GM12878 (cell line): ENCODE data around the gene IL17RC. TPM values are rescaled to one million over a fixed set of nuclear protein-coding genes. Genes with fewer than 3 reads are reported as not detected.

Experiments used
- ATAC-seq: fragments of 200-7000 bp; cut with Tn5 transposase; 3 replicates; pipeline ENCODE4 v1.9.1; 2020; ENCODE audit warnings: mild to moderate bottlenecking, moderate library complexity
- BruUV-seq: library from RNA; stranded (reverse); fragments of 400-500 nt; replicated peaks from 2 replicates; lab custom pipeline; 2021; lab: Mats Ljungman, UMichigan
- CTCF ChIA-PET: fragments of 300-600 bp; sonication (Branson Sonifier 250); formaldehyde crosslinking; extraction: SDS; loops from one replicate; lab custom pipeline; 2021; ENCODE audit warnings: inconsistent platforms; lab: Yijun Ruan, JAX
- POLR2A ChIA-PET: fragments of 350-600 bp; formaldehyde crosslinking; extraction: SDS; loops from one replicate; lab custom pipeline; 2021; ENCODE audit warnings: inconsistent platforms; lab: Charles Lee
- RAD21 ChIA-PET: fragments of 300-600 bp; sonication (Branson Sonifier 250); formaldehyde crosslinking; loops from one replicate; lab custom pipeline; 2023; ENCODE audit warnings: antibody characterized with exemption; ENCODE audit not compliant: unreplicated experiment; lab: Charles Lee
- SMC1A ChIA-PET: fragments of 300-600 bp; sonication (Branson Sonifier 250); formaldehyde crosslinking; loops from one replicate; lab custom pipeline; 2023; ENCODE audit not compliant: unreplicated experiment, uncharacterized antibody; lab: Charles Lee
- DNase-seq: peaks from one replicate; pipeline ENCODE4 v3.0.0-alpha.2; 2011; ENCODE audit warnings: low read depth, low spot score
- FAIRE-seq: peaks from 3 replicates; lab custom pipeline; 2011; peaks lifted over from hg19 to GRCh38; lab: Jason Lieb, UNC
- H2AFZ ChIP-seq: 2 replicates; pipeline ENCODE4 v1.6.0; 2011; ENCODE audit warnings: low read depth, low read length, control low read depth; ENCODE audit not compliant: control insufficient read depth
- H3K27ac ChIP-seq: 2 replicates; pipeline ENCODE4 v1.5.1; 2011; ENCODE audit warnings: control low read depth; ENCODE audit not compliant: control insufficient read depth, insufficient read depth
- H3K27me3 ChIP-seq, 2 experiments: replicated peaks in 1 of 2; 2 replicates each; pipeline versions ENCODE4 v1.6.0 to v1.6.1; 2011; ENCODE audit warnings: low read length in 1 of 2; ENCODE audit not compliant: control insufficient read depth in 2 of 2, insufficient read depth in 2 of 2
- H3K36me3 ChIP-seq, 2 experiments: 2 replicates each; pipeline ENCODE4 v1.5.1; 2011; ENCODE audit warnings: low read length in 1 of 2; ENCODE audit not compliant: control insufficient read depth in 2 of 2, insufficient read depth in 2 of 2
- H3K4me1 ChIP-seq: 2 replicates; pipeline ENCODE4 v1.6.1; 2011; ENCODE audit warnings: mild to moderate bottlenecking, low read length, moderate library complexity, mixed read lengths; ENCODE audit not compliant: control insufficient read depth, insufficient read depth
- H3K4me2 ChIP-seq: 2 replicates; pipeline ENCODE4 v1.6.0; 2011; ENCODE audit warnings: control low read depth; ENCODE audit not compliant: control insufficient read depth, insufficient read depth
- H3K4me3 ChIP-seq: fragments of 200-600 bp; sonication (generic); 2 replicates; pipeline ENCODE4 v1.5.1; 2016
- H3K79me2 ChIP-seq: 2 replicates; pipeline ENCODE4 v1.6.0; 2011; ENCODE audit warnings: low read length; ENCODE audit not compliant: control insufficient read depth, insufficient read depth
- H3K9ac ChIP-seq: 2 replicates; pipeline ENCODE4 v1.8.0; 2011; ENCODE audit warnings: low read length, control low read depth, mixed read lengths; ENCODE audit not compliant: control insufficient read depth, insufficient read depth
- H3K9me3 ChIP-seq: replicated peaks from 3 replicates; pipeline ENCODE4 v1.5.1; 2011; ENCODE audit warnings: mild to moderate bottlenecking, low read length; ENCODE audit not compliant: control insufficient read depth, insufficient read depth
- H4K20me1 ChIP-seq: 2 replicates; pipeline ENCODE4 v1.6.0; 2011; ENCODE audit not compliant: control insufficient read depth, insufficient read depth
- WGBS: methylation state at CpG from one replicate; pipeline ENCODE4 v1.1.6; 2016; ENCODE audit warnings: low lambda C conversion rate; ENCODE audit not compliant: insufficient replicate concordance, insufficient coverage; ENCODE audit errors: missing lambda C conversion rate; 5-methylcytosine and 5-hydroxymethylcytosine counted together
- in situ Hi-C: fragments of 300-500 bp; cut with MboI; formaldehyde crosslinking; loops from 9 replicates; pipeline ENCODE4 v1.14.3; 2018; ENCODE audit warnings: mixed read lengths
- intact Hi-C: fragments of 100-400 bp; cut with micrococcal nuclease; formaldehyde crosslinking; loops from one replicate; pipeline ENCODE4 v1.14.2; 2022; ENCODE audit not compliant: unreplicated experiment
- polyA plus RNA-seq, 11 experiments: library from polyadenylated mRNA; depleted of rRNA in 4 of 11; unstranded in 6 of 11; stranded (reverse) in 5 of 11; fragments of >200 nt; fragmentation: Nextera tagmentation in 4 of 11; fragmentation: Illumina TruSeq in 1 of 11; extraction: Ambion mirVana in 4 of 11; extraction: Trizol in 1 of 11; gene quantifications; 1 replicate in 1 of 11; 2 replicates in 10 of 11; pipeline versions ENCODE4 v1.2.1 to v1.2.3, GENCODE V29; 2011 to 2016; ENCODE audit warnings: inconsistent platforms in 2 of 11, missing spikeins in 2 of 11, low read depth in 1 of 11
- total RNA-seq, 4 experiments: library from RNA; depleted of rRNA in 3 of 4; stranded (reverse); fragments of >200 nt in 3 of 4; fragmentation: Illumina TruSeq in 1 of 4; extraction: Trizol in 1 of 4; gene quantifications; 2 replicates each; pipeline versions ENCODE4 v1.2.1 to v1.2.3, GENCODE V29; 2013 to 2021
- TF ChIP-seq, protein P1 (sequence below): IDR thresholded peaks from 2 replicates; pipeline ENCODE4 v1.6.1; 2012; ENCODE audit warnings: low read depth, low read length, improper control_type of control experiment
- TF ChIP-seq, protein P2 (sequence below): IDR thresholded peaks from 2 replicates; pipeline ENCODE4 v1.6.1; 2012; ENCODE audit warnings: low read depth, low read length, improper control_type of control experiment

Gene IL17RC
- total and polyA plus RNA-seq, 10 of the 15 experiments (the other 5 are each of a cell fraction or from before 2014, with no cell fraction given) = 0.07 to 4.4 (median 0.34) TPM; not detected in 3

DNA sequence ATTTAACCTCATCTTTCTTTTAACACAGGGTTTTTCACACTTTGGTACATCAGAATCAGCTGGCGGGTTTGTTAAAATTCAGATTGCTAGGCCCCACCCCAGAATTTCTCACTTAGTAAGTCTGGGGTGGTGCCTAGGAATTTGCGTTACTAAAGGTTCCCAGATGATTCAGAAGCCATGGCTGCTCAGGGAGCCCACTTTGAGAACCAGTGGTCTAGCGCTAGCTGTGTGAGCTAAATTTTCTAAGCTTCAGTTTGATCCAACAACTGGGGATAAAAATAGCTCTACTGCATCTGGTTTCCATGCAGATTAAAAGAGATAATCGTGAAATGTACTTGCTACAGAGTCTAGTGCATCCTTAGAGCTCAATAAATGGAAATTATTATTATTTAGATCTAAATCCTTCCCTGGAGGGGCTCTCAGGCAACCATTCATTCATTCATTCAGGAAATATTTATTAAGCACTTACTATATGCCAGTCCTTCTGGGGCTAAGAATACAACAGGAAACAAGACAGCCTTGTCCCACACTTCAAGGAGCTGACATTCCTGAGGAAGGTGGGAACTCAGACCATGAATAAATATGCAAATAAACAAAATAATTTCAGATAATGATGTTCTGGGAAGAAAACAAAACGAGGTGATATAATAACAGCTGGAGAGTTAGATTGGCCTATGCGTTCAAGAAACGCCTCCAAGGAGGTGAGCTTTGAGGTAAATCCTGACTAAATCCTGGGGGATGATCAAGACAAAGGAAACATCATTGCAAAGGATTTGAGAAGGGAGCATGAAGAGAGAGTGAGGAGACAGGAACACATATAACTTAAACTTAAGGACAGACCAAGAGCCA lies 33.0 kb upstream of the IL17RC start:
- intact Hi-C loops (no loop called here), in situ Hi-C loops (no loop called here)
- H3K36me3 ChIP-seq = no peaks in the 10 kb centered on the region
- DNase-seq = no peak
- no peak overlapping the region for H3K4me2 ChIP-seq
- ChIA-PET POLR2A (interaction anchor here (0.5 to 1.2 kb wide), 2 partner anchors 45 to 489 kb away, joined by 3 read pairs; no protein-coding TSS in a partner anchor), RAD21 (interaction anchor here (0.5 kb wide), 1 partner anchor 136 kb away, joined by 3 read pairs; no protein-coding TSS in a partner anchor), SMC1A (interaction anchor here (0.8 to 1.9 kb wide), 3 partner anchors 39 to 92 kb away, joined by 3 to 5 read pairs (median 3); no protein-coding TSS in a partner anchor), CTCF (interaction anchor here (0.9 to 2.0 kb wide), 3 partner anchors 13 to 70 kb away, joined by 3 to 7 read pairs (median 3); no protein-coding TSS in a partner anchor)
- no TSS peak for BruUV-seq
- H3K79me2 ChIP-seq = no peaks in the 10 kb centered on the region
- H4K20me1 ChIP-seq = no peaks in the 10 kb centered on the region
- H3K4me1 ChIP-seq = peaks cover 5% of the 10 kb centered on the region
- H3K27ac ChIP-seq = no peak overlapping the region
- WGBS = 49% methylated on average over 7 of the region's 7 CpGs
- TF ChIP-seq, protein P1, sequence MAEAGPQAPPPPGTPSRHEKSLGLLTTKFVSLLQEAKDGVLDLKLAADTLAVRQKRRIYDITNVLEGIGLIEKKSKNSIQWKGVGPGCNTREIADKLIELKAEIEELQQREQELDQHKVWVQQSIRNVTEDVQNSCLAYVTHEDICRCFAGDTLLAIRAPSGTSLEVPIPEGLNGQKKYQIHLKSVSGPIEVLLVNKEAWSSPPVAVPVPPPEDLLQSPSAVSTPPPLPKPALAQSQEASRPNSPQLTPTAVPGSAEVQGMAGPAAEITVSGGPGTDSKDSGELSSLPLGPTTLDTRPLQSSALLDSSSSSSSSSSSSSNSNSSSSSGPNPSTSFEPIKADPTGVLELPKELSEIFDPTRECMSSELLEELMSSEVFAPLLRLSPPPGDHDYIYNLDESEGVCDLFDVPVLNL = no peak
- TF ChIP-seq, protein P2, sequence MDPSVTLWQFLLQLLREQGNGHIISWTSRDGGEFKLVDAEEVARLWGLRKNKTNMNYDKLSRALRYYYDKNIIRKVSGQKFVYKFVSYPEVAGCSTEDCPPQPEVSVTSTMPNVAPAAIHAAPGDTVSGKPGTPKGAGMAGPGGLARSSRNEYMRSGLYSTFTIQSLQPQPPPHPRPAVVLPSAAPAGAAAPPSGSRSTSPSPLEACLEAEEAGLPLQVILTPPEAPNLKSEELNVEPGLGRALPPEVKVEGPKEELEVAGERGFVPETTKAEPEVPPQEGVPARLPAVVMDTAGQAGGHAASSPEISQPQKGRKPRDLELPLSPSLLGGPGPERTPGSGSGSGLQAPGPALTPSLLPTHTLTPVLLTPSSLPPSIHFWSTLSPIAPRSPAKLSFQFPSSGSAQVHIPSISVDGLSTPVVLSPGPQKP = no peak
- no peaks in the 10 kb centered on the region for H3K9me3 ChIP-seq
- H2AFZ ChIP-seq = no peak overlapping the region
- no peak overlapping the region for H3K4me3 ChIP-seq
- no peak for FAIRE-seq
- H3K27me3 ChIP-seq = no peaks in the 10 kb centered on the region
- no peak for ATAC-seq
- H3K9ac ChIP-seq = no peak overlapping the region
